NCI-H1417 (cell line): ENCODE results near the gene PRR12.

Experiments used
- DNase-seq, 3 experiments: peaks; one replicate each; lab custom pipeline; 2025; lab: John Stamatoyannopoulos, UW

Gene PRR12

DNA sequence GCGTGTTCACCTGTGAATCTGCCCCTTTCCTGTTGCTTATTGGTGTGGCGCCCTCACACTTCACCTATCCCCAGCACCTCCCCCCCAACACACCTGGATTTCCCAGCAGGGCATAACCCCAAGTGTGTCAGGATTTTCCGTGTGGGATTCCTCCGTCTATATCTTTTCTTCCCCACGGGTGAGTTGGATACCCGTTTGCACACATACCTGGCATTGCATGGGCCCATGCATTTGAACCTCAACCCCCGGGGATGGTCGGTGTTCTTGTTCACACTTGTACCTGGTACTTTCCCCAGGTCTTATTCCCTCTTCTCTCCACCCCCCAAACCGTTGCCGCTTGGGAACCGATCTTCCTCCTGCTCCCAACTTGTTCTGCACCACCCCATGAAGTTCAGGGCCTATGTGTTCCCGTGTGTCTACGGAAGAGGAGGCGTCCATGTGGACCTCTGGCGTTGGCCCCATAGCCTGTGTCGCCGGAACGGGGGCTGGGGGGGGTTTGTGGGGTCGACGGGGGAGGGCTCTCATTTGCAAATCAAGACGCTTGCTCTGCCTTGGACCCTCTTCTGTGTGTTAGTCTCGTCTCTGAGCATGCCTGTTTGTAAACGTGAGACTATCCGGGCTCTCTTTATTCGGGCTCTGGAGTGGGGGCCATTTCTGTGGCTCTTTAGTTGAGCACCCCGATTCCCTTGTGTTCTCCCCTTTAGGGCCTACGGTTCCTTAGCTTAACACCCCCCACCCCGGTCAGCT lies 1.7 kb downstream of the PRR12 start:
- DNase-seq = no peak

- peak in 2 of 3 experiments; percentile 16 to 92 for DNase-seq
These were observed 2.5 kb downstream of the PRR12 start for GRCh38 chr19:49593233-49594113.

GRCh38 chr19:49594157-49594992 lies 3.4 kb downstream of the PRR12 start:
- no peak for DNase-seq

DNA sequence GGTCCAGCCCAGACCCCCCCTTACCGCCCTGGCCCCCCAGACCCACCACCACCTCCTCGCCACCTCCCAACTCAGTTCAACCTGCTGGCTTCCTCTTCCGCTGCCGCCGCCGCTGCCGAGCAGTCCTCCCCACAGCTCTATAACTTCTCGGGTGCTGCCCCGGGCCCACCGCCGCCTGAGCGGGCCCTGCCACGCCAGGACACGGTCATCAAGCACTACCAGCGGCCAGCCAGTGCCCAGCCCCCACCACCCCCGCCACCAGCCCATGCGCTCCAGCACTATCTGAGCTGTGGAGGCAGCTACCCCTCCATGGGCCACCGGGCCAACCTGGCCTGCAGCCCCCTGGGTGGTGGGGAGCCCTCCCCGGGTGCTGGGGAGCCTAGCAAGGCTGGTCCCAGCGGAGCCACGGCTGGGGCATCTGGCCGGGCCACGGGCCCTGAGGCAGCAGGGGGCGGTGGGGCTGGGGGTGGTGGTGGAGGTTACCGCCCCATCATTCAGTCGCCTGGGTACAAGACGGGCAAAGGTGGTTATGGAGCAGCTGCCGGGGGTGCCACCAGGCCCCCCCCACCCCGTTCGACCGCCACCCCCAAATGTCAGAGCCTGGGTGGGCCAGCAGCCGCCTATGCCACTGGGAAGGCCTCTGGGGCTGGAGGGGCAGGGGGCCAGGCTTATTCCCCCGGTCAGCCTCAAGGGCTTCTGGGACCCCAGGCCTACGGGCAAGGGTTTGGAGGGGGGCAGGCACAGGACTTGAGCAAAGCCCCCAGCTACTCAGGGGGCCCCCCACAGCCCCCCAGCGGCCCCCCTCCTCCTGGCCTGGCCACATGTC lies 4.2 kb downstream of the PRR12 start:
- DNase-seq = no peak

DNA sequence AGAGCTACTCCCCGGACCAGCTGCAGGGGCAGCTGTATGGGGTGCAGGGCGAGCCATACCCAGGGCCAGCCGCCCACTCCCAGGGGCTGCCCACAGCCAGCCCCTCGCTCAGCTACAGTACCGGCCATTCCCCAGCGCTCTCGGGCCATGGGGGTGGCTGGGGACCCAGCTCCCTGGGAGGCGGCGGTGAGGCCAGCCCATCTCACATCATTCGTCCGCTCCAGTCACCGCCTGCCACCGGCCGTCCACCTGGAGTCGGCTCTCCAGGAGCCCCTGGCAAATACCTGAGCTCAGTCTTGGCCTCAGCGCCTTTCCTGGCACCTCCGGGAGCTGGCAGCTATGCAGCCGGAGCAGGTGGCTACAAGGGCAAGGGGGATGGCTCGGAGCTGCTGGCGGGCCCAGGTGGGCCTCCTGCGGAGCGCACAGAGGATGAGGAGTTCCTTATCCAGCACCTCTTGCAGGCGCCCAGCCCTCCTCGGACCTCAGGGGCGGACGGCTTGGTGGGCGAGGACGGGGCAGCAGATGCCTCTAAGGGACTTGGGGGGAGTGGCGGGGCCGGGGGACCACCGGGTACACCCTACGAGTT lies 4.9 kb downstream of the PRR12 start:
- no peak for DNase-seq

GRCh38 chr19:49596407-49596806 lies 5.4 kb downstream of the PRR12 start:
- no peak for DNase-seq

DNA sequence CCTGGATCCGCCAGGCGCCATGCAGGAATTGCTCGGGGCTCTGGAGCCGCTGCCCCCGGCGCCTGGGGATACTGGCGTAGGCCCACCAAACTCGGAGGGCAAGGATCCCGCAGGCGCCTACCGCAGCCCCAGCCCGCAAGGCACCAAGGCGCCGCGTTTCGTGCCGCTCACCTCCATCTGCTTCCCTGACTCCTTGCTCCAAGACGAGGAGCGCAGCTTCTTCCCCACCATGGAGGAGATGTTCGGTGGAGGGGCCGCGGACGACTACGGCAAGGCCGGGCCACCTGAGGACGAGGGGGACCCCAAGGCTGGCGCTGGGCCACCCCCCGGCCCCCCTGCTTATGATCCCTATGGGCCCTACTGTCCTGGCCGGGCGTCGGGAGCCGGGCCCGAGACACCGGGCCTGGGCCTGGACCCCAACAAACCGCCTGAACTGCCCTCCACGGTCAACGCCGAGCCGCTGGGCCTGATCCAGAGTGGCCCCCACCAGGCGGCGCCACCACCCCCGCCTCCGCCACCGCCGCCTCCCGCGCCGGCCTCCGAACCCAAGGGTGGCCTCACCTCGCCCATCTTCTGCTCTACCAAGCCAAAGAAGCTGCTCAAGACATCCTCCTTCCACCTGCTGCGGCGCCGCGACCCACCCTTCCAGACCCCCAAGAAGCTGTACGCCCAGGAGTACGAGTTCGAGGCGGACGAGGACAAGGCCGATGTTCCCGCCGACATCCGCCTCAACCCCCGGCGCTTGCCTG lies 6.1 kb downstream of the PRR12 start:
- no peak for DNase-seq

DNA sequence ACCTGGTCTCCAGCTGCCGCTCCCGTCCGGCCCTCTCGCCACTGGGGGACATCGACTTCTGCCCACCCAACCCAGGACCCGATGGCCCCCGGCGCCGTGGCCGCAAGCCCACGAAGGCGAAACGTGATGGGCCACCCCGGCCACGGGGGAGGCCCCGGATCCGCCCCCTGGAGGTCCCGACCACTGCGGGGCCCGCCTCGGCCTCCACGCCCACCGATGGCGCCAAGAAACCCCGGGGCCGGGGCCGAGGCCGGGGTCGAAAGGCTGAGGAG lies 6.7 kb downstream of the PRR12 start:
- DNase-seq = no peak

- no peak for DNase-seq
These were observed 8.7 kb downstream of the PRR12 start for GRCh38 chr19:49599378-49600295.

DNA sequence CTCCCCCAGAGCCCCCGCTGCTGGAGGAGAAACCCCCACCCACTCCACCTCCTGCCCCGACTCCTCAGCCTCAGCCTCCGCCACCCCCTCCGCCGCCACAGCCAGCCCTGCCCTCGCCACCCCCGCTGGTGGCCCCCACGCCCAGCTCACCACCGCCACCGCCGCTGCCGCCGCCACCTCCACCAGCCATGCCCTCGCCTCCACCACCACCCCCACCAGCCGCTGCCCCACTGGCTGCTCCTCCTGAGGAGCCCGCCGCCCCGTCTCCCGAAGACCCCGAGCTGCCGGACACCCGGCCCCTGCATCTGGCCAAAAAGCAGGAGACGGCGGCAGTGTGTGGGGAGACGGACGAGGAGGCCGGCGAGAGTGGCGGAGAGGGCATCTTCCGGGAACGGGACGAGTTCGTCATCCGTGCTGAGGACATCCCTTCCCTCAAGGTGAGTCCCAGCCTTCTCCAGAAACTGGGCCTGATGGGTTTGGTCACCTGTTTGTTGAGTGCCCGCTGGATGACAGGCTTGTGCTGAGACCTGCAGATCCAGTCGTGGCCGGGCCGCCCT lies 10.6 kb downstream of the PRR12 start:
- no peak for DNase-seq

GRCh38 chr19:49602806-49603205 lies 11.8 kb downstream of the PRR12 start:
- DNase-seq = no peak

DNA sequence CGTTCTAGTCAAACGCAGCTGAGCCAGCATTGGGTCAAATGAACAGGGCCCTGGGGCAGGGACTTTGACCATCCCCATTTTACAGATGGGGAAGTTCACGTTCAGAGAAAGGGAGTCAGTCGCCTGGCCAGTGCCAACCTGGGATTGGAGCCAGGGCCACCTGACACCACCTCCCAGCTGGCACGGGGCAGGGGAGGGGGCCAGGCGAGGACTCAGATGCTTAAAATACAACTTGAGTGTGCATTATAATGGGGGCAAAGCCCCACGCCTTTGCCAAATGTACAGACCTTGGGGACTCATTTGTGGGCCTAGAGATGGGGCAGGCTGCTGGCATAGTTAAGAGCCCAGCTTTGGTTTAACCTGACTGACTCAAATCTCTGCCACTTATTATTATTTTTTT lies 14.6 kb downstream of the PRR12 start:
- no peak for DNase-seq

DNA sequence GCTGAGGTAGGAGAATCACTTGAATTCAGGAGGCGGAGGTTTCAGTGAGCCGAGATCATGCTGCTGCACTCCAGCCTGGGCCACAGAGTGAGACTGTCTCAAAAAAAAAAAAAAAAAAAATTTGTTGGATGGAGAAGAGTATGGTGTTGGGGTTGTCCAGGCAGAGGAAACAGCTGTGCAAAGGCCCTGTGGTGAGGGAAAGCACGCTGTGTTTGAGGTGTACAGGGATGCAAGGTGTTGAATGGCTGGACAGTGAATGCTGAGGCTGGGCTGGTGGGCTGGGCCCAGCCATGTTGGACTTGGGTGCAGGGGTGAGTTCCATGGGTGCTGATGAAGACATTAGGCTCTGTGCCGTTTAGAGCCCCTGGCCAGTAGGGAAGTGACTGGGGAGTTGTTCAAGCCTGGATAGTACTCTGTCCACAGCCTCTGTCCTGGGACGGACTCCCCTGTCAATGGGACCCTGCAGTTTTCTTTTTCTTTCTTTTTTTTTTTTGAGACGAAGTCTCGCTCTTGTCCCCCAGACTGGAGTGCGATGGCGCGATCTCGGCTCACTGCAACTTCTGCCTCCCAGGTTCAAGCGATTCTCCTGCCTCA lies 18.6 kb downstream of the PRR12 start:
- DNase-seq = no peak

GRCh38 chr19:49613374-49613773 lies 22.4 kb downstream of the PRR12 start:
- DNase-seq = no peak

DNA sequence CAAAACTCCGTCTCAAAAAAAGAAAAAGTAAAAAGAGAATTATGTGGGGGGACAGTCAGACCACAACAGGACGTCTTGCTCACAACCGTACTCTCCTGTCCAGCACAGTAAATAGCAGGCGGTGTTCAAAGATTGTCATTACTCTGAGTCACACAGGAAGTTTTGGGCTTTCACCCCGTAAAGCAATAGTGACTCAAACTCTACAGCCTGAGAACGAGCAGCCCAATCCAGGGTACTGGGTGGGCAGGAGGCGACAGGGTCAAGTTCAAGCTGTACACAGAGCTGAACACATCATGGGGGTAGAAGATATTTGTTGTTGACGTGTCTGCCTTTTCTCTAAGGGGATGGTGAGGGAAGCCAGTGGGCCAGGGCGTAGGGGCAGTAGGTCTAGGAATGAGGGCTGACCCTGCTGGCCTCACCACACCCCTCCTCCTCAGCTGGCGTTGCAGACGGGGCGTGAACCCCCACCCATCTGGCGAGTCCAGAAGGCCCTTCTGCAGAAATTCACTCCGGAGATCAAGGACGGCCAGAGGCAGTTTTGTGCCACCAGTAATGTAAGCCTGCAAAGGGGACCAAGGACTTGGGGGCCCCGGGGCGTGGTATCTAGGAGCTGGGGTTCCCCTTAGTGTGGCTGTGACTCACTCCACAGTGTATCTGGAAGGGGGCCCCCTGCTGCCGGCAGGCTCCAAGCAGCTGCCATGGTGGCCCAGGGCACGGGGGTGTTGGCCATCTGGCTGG lies 23.3 kb downstream of the PRR12 start:
- DNase-seq = no peak

DNA sequence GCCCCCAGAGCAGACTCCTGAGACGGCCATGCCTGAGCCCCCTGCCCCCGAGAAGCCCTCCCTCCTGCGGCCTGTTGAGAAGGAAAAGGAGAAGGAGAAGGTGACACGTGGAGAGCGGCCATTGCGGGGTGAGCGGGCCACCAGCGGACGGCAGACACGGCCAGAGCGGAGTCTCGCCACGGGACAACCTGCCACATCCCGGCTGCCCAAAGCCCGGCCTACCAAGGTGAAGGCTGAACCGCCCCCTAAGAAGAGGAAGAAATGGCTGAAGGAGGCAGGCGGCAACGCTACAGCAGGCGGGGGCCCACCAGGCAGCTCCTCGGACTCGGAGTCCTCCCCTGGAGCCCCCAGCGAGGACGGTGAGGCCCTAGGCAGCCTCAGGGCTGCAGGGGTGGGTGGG lies 24.9 kb downstream of the PRR12 start:
- DNase-seq = no peak

GRCh38 chr19:49616532-49616931 lies 25.6 kb downstream of the PRR12 start:
- no peak for DNase-seq

DNA sequence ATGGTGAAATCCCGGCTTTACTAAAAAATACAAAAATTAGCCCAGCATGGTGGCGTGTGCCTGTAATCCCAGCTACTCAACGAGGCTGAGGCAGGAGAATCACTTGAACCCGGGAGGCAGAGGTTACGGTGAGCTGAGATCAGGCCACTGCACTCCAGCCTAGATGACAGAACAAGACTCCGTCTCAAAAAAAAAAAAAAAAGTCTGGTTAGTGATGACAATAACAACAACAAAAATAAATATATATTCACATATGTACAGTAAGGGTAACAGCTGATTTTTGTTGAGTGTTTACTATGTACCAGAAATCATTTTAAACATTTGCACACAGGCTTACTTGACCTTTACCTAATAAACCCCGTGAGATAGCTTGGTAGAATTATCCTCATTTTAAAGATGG lies 26.0 kb downstream of the PRR12 start:
- DNase-seq = no peak
